T-helper 1 cell treated with Interleukin-12 subunit alpha and Interleukin-12 subunit beta and Interleukin-4 antibody, amounts not matched to agents 30 μg/mL and 1 μg/mL, for 36 hours (primary cell): Measurements from ENCODE around the gene BCL2L13.

ENCODE experiments used
- H3K27ac Mint-ChIP-seq: one replicate; pipeline ENCODE4 v1.8.0; 2021; ENCODE audit warnings: mild to moderate bottlenecking, mixed read lengths
- H3K27me3 Mint-ChIP-seq: one replicate; pipeline ENCODE4 v1.8.0; 2021; ENCODE audit warnings: low read depth, mixed read lengths
- H3K36me3 Mint-ChIP-seq: one replicate; pipeline ENCODE4 v1.8.0; 2021; ENCODE audit warnings: low read depth, mixed read lengths
- H3K4me1 Mint-ChIP-seq: one replicate; pipeline ENCODE4 v1.8.0; 2021; ENCODE audit warnings: low read depth, mixed read lengths
- H3K4me3 Mint-ChIP-seq: one replicate; pipeline ENCODE4 v1.8.0; 2021; ENCODE audit warnings: mild to moderate bottlenecking, moderate library complexity, mixed read lengths
- H3K9me3 Mint-ChIP-seq: one replicate; pipeline ENCODE4 v1.8.0; 2021; ENCODE audit warnings: mixed read lengths

The BCL2L13 gene

DNA sequence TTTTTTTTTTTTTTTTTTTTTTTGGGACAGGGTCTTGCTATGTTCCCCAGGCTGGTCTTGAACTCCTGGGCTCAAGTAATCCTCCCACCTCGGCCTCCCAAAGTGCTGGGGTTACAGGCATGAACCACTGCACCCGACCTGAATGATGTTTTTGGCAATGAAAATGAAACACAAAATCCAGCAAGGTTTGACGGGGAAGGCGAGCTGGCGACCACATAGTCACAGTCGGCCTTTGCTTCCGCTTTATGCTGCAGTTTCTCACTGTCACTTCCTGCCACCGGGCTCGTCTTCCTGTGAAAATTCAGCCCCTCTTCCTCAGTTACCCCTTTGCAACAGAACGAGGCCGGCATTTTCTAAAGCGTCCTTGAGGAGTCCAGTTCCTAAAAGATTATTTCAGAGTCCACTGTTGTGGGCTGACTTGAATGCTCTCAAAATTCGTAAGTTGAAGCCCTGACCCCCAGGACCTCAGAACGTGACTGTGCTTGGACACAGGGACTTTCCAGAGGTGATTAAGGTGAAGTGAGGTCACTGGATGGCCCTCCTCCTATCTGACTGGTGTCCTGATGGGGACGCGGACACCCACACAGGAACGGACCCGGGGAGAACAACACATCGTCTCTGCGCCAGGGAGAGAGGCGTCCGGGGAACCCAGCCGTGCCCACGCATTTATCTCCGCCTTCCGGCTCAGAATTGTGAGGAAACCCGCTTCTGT, 138.6 kb downstream of the BCL2L13 start:
- Mint-ChIP-seq H3K4me3 (peak overlapping the region; percentile 86), H3K4me1 (peaks cover 66% of the 10 kb centered on the region), H3K36me3 (peaks cover 9% of the 10 kb centered on the region), H3K27me3 (peaks cover 7% of the 10 kb centered on the region), H3K9me3 (no peaks in the 10 kb centered on the region), H3K27ac (peak overlapping the region; percentile 95)

DNA sequence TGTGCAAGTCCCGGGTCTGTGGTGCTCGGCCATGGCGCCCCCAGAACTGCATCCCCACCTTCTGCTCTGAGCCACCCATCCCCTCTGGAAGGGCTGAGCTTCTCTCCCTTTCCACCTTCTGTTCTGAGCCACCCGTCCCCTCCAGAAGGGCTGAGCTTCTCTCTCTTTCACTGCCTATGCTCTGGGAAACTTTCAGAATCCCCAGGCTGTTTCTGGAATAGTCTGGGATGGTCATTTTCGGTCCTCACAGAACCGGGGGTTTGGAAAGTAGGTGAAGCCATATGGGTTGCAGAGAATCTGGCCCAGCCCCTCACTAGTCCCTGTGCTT, 139.1 kb downstream of the BCL2L13 start:
- Mint-ChIP-seq H3K4me3 (peak overlapping the region; percentile 86), H3K9me3 (no peaks in the 10 kb centered on the region), H3K36me3 (peaks cover 9% of the 10 kb centered on the region), H3K27me3 (peaks cover 4% of the 10 kb centered on the region), H3K27ac (peak overlapping the region; percentile 95), H3K4me1 (peaks cover 66% of the 10 kb centered on the region)

DNA sequence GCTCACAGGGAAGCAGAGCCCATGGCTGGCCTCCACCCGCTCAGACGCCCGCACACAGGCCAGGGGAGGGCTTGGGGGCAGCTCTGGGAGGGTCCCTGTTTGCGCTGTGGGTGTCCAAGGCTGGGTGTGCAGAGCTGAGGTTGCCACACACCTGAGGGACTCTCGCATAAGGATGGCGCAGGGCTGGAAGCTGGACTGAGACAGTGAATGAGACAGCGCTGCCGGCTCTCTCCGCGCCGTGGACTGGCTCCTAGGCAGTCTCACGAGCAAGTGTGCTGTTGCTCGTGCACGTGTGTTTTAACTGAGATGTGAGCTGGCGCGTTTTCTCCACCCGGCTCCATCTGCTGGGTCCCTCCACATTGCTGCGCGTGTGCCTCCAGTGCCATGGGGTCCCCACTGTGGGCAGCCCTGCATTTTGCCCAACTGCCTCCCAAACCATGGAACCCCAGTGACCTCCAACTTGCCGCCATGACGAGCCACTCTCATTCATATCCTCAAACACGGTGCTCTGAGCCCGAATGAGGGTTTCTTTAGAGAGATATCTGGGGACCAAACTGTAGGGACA, 139.9 kb downstream of the BCL2L13 start:
- Mint-ChIP-seq H3K4me1 (peaks cover 58% of the 10 kb centered on the region), H3K27ac (peak overlapping the region; percentile 81), H3K36me3 (peaks cover 9% of the 10 kb centered on the region)

DNA sequence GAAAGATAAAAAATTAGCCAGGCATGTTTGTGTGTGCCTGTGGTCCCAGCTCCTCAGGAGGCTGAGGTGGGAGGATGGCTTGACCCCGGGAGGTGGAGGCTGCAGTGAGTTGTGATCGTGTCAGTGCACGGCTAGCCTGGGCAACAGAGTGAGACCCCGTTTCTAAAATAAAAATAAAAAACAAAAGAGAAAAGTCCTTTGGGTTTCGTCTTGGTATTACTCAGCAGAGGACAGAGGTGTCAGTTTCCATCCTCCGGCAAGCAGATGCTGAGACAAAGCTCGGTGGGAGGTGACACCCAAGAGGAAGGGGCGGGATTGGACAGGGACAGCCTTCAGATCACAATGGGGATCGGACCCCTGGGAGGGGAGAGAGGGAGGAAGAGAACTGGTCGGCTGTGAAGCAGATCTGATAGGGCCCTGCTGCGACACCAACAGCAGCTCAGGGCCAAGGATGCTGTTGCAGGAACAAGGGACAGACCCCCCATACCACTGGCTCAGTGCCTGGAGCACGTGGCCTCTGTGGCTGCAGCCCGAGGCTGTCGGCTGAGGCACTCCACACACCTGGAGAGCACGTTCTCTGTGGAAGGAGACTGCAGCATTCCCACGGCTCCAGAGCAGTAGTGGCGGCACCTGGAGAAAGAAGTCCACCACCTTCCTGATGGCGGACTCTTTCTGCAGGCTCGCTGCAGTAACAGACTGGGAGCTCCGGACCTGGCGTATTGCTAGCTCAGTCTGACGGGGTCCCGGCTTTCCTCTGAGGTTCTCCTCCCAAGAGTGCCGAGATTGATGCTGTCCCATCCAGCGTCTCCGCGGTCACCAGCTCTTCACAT, 140.9 kb downstream of the BCL2L13 start:
- no peaks in the 10 kb centered on the region for H3K9me3 Mint-ChIP-seq
- H3K4me3 Mint-ChIP-seq: peak overlapping the region; percentile 67
- peaks cover 9% of the 10 kb centered on the region for H3K36me3 Mint-ChIP-seq
- H3K4me1 Mint-ChIP-seq: peaks cover 56% of the 10 kb centered on the region
- H3K27me3 Mint-ChIP-seq: no peaks in the 10 kb centered on the region
- H3K27ac Mint-ChIP-seq: peak overlapping the region; percentile 81

More for the DNA sequence above, 139.9 kb downstream of the BCL2L13 start:
- Mint-ChIP-seq H3K27me3 (no peaks in the 10 kb centered on the region), H3K9me3 (no peaks in the 10 kb centered on the region), H3K4me3 (peak overlapping the region; percentile 67)

DNA sequence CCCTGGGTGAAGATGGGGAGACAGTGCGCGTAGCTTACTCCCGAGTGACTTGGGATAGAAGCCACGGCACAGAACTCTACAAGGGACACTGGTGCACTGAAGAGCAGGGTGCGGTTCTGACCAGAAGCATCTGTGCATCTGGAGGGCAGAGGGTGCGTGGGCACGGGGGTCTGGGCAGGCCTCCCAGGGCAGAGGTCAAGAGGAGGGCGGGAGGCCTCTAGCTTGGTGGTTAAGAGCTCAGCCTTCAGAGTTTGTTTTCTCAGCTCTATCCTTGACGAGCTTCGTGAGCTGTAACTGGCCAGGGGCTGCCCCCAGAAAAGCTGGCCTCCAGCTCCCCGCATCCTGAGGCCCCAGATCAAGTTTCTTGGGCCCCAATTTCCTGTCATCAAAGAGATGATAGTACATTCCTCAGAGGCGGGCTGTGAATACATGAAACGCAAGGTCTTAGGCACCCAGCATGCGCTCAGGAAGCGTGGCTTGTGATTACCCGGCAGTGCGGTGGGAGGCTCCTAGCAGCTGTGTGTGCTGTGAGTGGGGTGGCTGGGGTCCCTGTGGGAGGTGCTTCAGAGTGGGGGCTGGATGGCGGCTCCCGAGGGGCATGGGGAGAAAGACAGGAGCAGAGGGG, 141.7 kb downstream of the BCL2L13 start:
- Mint-ChIP-seq H3K36me3 (peaks cover 9% of the 10 kb centered on the region), H3K9me3 (no peaks in the 10 kb centered on the region), H3K27me3 (no peaks in the 10 kb centered on the region), H3K4me3 (no peak overlapping the region), H3K27ac (no peak overlapping the region), H3K4me1 (peaks cover 50% of the 10 kb centered on the region)
